Tibial nerve (tissue), 4 donors: Measurements from ENCODE around the gene SRGAP2.
"Not testable (repeated sequence)": the region's sequence is repeated elsewhere in the genome, so short reads cannot be mapped to it uniquely, and the experiment has no call there.

Experiments
- CTCF ChIP-seq, 5 experiments: fragments of 200-600 bp in 3 of 5; fragments of 450-650 bp in 2 of 5; sonication (generic) in 3 of 5; IDR thresholded peaks; one replicate each; pipeline ENCODE4 v1.5.1; 2016 to 2019; ENCODE audit warnings: antibody characterized with exemption in 5 of 5, mild to moderate bottlenecking in 3 of 5, moderate library complexity in 2 of 5
- EP300 ChIP-seq, 2 donors: sonication (generic); formaldehyde crosslinking; IDR thresholded peaks; one replicate each; pipeline ENCODE4 v1.6.1; 2017; ENCODE audit warnings: antibody characterized with exemption in 2 of 2, mild to moderate bottlenecking in 1 of 2
- POLR2A ChIP-seq, 2 donors: fragments of 450-650 bp; IDR thresholded peaks; one replicate each; pipeline ENCODE4 v1.6.1; 2017; ENCODE audit warnings: antibody characterized with exemption in 2 of 2, mild to moderate bottlenecking in 2 of 2, moderate library complexity in 2 of 2

DNA sequence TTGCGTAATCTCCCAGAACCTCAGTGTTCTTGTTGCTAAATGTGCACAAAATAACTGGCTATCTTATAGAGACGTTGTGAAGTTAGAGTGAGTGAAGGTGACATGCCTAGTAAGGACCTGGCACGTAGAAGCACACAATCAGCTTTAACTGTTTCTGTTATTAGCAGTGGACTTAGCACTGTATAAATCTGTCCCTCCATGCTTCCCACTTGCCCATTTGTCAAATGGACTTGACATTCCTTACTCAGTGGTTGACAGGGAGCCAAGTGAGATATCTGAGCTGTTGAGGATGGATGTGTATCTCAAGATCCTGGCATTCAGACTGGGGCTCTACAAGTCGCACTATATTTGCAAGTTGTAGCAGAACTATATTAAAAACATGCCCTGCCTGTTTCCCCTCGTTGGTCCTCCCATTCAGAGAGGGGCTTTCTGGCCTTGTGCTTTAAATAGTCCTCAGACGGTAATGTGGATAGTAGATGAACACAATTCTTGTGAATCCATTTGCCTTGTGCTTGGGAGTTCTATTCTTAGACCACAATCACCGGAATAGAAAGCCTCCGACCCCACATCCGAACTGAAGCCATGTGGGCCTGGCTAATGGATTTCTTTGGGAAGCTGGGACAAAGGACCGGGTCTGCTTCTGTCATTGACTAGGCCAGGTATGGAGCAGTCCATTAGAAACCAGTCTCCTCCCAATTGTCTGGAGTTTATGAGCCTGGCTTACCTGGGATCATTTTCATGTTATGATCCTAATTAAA lies 43.0 kb downstream of the SRGAP2 start:
- TF ChIP-seq CTCF, POLR2A, EP300 (IDR thresholded peaks at IDR 0.05): not testable (repeated sequence)
